Neural cell (in vitro differentiated cells): ENCODE results near the gene CPA1. TPM values are rescaled to one million over a fixed set of nuclear protein-coding genes. Genes with fewer than 3 reads are reported as not detected.

Experiments used
- H2AFZ ChIP-seq: fragments of 200-600, 300-800 bp; sonication (generic), shearing (Covaris generic); 2 replicates; pipeline ENCODE4 v1.6.0; 2014; ENCODE audit warnings: low read depth, mild to moderate bottlenecking, antibody characterized with exemption, low read length, moderate library complexity
- H3F3A ChIP-seq: fragments of 200-600 bp; shearing (Covaris generic); 2 replicates; pipeline ENCODE4 v1.6.1; 2016; ENCODE audit warnings: mild to moderate bottlenecking, moderate library complexity, mixed read lengths, antibody characterized with exemption, low read length; ENCODE audit not compliant: insufficient read depth, poor library complexity, severe bottlenecking
- H3K27ac ChIP-seq: fragments of 200-600, 300-800 bp; sonication (generic), shearing (Covaris generic); 2 replicates; pipeline ENCODE4 v1.5.1; 2014; ENCODE audit warnings: mild to moderate bottlenecking, low read length, moderate library complexity
- H3K27me3 ChIP-seq: fragments of 300-800, 200-600 bp; sonication (generic), shearing (Covaris generic); 2 replicates; pipeline ENCODE4 v1.6.0; 2014; ENCODE audit warnings: mild to moderate bottlenecking, low read depth, low read length, moderate library complexity; ENCODE audit not compliant: insufficient read depth
- H3K36me3 ChIP-seq: fragments of 300-800, 200-600 bp; sonication (generic), shearing (Covaris generic); 2 replicates; pipeline ENCODE4 v1.5.1; 2014; ENCODE audit warnings: mild to moderate bottlenecking, antibody characterized with exemption, low read length, moderate library complexity; ENCODE audit not compliant: insufficient read depth
- H3K4me2 ChIP-seq: fragments of 300-800, 200-600 bp; sonication (generic), shearing (Covaris generic); 2 replicates; pipeline ENCODE4 v1.6.0; 2014; ENCODE audit warnings: mild to moderate bottlenecking, low read length
- H3K4me3 ChIP-seq: fragments of 300-800, 200-600 bp; sonication (generic), shearing (Covaris generic); 2 replicates; pipeline ENCODE4 v1.5.1; 2014; ENCODE audit warnings: mild to moderate bottlenecking, low read length, moderate library complexity
- H3K79me2 ChIP-seq: fragments of 200-600 bp; shearing (Covaris generic); replicated peaks from 2 replicates; pipeline ENCODE4 v1.6.0; 2014; ENCODE audit warnings: mild to moderate bottlenecking, low read length, moderate library complexity; ENCODE audit not compliant: insufficient read depth
- H3K9ac ChIP-seq: fragments of 300-800, 200-600 bp; sonication (generic), shearing (Covaris generic); 2 replicates; pipeline ENCODE4 v1.6.1; 2016; ENCODE audit warnings: mild to moderate bottlenecking, low read length, mixed read lengths
- H3K9me2 ChIP-seq: fragments of 200-600 bp; shearing (Covaris generic); 2 replicates; pipeline ENCODE4 v1.6.1; 2016; ENCODE audit warnings: mild to moderate bottlenecking, low read length, mixed read lengths; ENCODE audit not compliant: insufficient read depth
- H3K9me3 ChIP-seq: fragments of 200-600, 300-800 bp; sonication (generic), shearing (Covaris generic); 2 replicates; pipeline ENCODE4 v1.6.1; 2016; ENCODE audit warnings: mild to moderate bottlenecking, mixed run types, low read length, moderate library complexity, mixed read lengths
- H4K20me1 ChIP-seq: fragments of 200-600 bp; shearing (Covaris generic); 2 replicates; pipeline ENCODE4 v1.6.1; 2016; ENCODE audit warnings: mild to moderate bottlenecking, mixed run types; ENCODE audit not compliant: insufficient read depth
- CTCF ChIP-seq: fragments of 450-650 bp; IDR thresholded peaks from 2 replicates; pipeline ENCODE4 v1.5.1; 2014; ENCODE audit warnings: antibody characterized with exemption, mild to moderate bottlenecking, moderate library complexity; ENCODE audit not compliant: poor library complexity, severe bottlenecking
- EP300 ChIP-seq: fragments of 450-650 bp; conservative IDR thresholded peaks from 2 replicates; pipeline ENCODE4 v1.6.1; 2014; ENCODE audit warnings: antibody characterized with exemption, mild to moderate bottlenecking, moderate library complexity; ENCODE audit not compliant: poor library complexity, severe bottlenecking
- EZH2 ChIP-seq: fragments of 200-600, 300-800 bp; shearing (Covaris generic), sonication (generic); IDR thresholded peaks from 2 replicates; pipeline ENCODE4 v1.6.1; 2014; ENCODE audit warnings: antibody characterized with exemption, low read length, borderline replicate concordance, mild to moderate bottlenecking; ENCODE audit not compliant: insufficient read depth, poor library complexity, severe bottlenecking
- MXI1 ChIP-seq: fragments of 450-650 bp; conservative IDR thresholded peaks from 2 replicates; pipeline ENCODE4 v1.6.1; 2014; ENCODE audit warnings: antibody characterized with exemption, mild to moderate bottlenecking; ENCODE audit not compliant: poor library complexity, severe bottlenecking
- POLR2AphosphoS5 ChIP-seq: IDR thresholded peaks from 2 replicates; pipeline ENCODE4 v1.6.1; 2012
- RAD21 ChIP-seq: fragments of 450-650 bp; conservative IDR thresholded peaks from 2 replicates; pipeline ENCODE4 v1.6.1; 2014; ENCODE audit warnings: antibody characterized with exemption, mild to moderate bottlenecking, moderate library complexity
- REST ChIP-seq: IDR thresholded peaks from 2 replicates; pipeline ENCODE4 v1.6.1; 2012; ENCODE audit warnings: borderline replicate concordance
- SMC3 ChIP-seq: fragments of 450-650 bp; conservative IDR thresholded peaks from 2 replicates; pipeline ENCODE4 v1.6.1; 2014; ENCODE audit warnings: antibody characterized with exemption, mild to moderate bottlenecking, moderate library complexity; ENCODE audit not compliant: poor library complexity
- TAF1 ChIP-seq: IDR thresholded peaks from 2 replicates; pipeline ENCODE4 v1.6.1; 2012; ENCODE audit warnings: low read depth
- polyA plus RNA-seq: library from polyadenylated mRNA; depleted of rRNA; stranded (reverse); fragments of >200 nt; gene quantifications from 2 replicates; pipeline ENCODE4 v1.2.3, GENCODE V29; 2014

Gene CPA1
- polyA plus RNA-seq, 1 donor from 2014 or later: not detected

- no peak overlapping the region for H3K9ac ChIP-seq
- no peaks in the 10 kb centered on the region for H3F3A ChIP-seq
- no peak overlapping the region for H2AFZ ChIP-seq
- no peaks in the 10 kb centered on the region for H4K20me1 ChIP-seq
- TF ChIP-seq SMC3: no peak
- TF ChIP-seq TAF1: no peak
- TF ChIP-seq RAD21: no peak
- TF ChIP-seq POLR2AphosphoS5: no peak
- no peak for TF ChIP-seq EZH2
- no peak for TF ChIP-seq REST
- no peak for TF ChIP-seq EP300
- TF ChIP-seq CTCF: no peak
- TF ChIP-seq MXI1: no peak
- no peaks in the 10 kb centered on the region for H3K9me3 ChIP-seq
- H3K9me2 ChIP-seq: no peaks in the 10 kb centered on the region
- no peak overlapping the region for H3K4me2 ChIP-seq
- H3K4me3 ChIP-seq: no peak overlapping the region
- peaks cover 9% of the 10 kb centered on the region for H3K79me2 ChIP-seq
- no peaks in the 10 kb centered on the region for H3K27me3 ChIP-seq
- H3K36me3 ChIP-seq: no peaks in the 10 kb centered on the region
- no peak overlapping the region for H3K27ac ChIP-seq
These were observed 36.9 kb downstream of the CPA1 start for GRCh38 chr7:130417213-130417612.

GRCh38 chr7:130418306-130418705 lies 38.0 kb downstream of the CPA1 start:
- Histone ChIP-seq H3K27ac (no peak overlapping the region), H3K9me2 (no peaks in the 10 kb centered on the region), H4K20me1 (no peaks in the 10 kb centered on the region), H3K27me3 (no peaks in the 10 kb centered on the region), H3K36me3 (no peaks in the 10 kb centered on the region), H3F3A (no peaks in the 10 kb centered on the region), H3K79me2 (peaks cover 10% of the 10 kb centered on the region), H3K4me2 (no peak overlapping the region), H2AFZ (no peak overlapping the region), H3K9me3 (no peaks in the 10 kb centered on the region), H3K9ac (no peak overlapping the region), H3K4me3 (no peak overlapping the region)
- TF ChIP-seq RAD21 (no peak), CTCF (no peak), SMC3 (no peak), EZH2 (no peak), EP300 (no peak), TAF1 (no peak), REST (no peak), MXI1 (no peak), POLR2AphosphoS5 (no peak)
